Adipocyte (in vitro differentiated cells): ENCODE results near the gene HLA-B.

Source experiments
- DNase-seq: peaks from one replicate; pipeline ENCODE4 v3.0.0-alpha.2; 2015; ENCODE audit warnings: low read depth
- H3K27me3 ChIP-seq: replicated peaks from 2 replicates; pipeline ENCODE4 v1.7.0; 2013; ENCODE audit warnings: mild to moderate bottlenecking, low read length, moderate library complexity; ENCODE audit not compliant: control insufficient read depth, insufficient read depth
- H3K36me3 ChIP-seq: 2 replicates; pipeline ENCODE4 v1.7.0; 2013; ENCODE audit warnings: low read length, mild to moderate bottlenecking, moderate library complexity; ENCODE audit not compliant: control insufficient read depth, insufficient read depth, severe bottlenecking
- H3K4me1 ChIP-seq: 2 replicates; pipeline ENCODE4 v1.7.0; 2013; ENCODE audit warnings: mild to moderate bottlenecking, low read length, moderate library complexity; ENCODE audit not compliant: control insufficient read depth, insufficient read depth
- H3K4me3 ChIP-seq: 2 replicates; pipeline ENCODE4 v1.7.0; 2013; ENCODE audit warnings: mild to moderate bottlenecking, low read length, moderate library complexity
- H3K9ac ChIP-seq: 2 replicates; pipeline ENCODE4 v1.7.0; 2013; ENCODE audit warnings: mild to moderate bottlenecking, low read length, moderate library complexity
- H3K9me3 ChIP-seq: 2 replicates; pipeline ENCODE4 v1.7.0; 2013; ENCODE audit warnings: mild to moderate bottlenecking, low read length, moderate library complexity; ENCODE audit not compliant: control insufficient read depth

HLA-B gene

DNA sequence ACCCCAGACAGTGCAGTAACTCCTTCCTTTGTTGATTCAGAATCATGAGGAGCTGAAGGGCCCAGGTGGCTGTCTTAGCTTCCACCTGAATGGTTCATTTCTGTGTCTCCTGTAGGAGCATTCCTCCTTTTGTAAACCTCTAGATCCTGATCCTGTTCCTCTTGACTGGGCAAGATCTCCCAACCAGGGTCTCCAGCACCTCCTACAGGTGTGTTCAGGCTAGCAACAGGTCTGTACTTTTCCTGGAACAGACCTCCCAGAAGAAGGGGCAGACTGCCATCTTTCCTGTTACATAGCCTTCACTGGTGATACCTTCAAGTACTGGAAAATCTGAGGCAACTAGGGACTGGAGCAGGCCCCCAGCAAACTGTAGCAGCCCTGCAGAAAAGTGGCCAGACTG is 35.2 kb downstream of the HLA-B start:
- no peak overlapping the region for H3K4me3 ChIP-seq
- peaks cover 6% of the 10 kb centered on the region for H3K27me3 ChIP-seq
- peaks cover 13% of the 10 kb centered on the region for H3K9me3 ChIP-seq
- no peak for DNase-seq
- no peaks in the 10 kb centered on the region for H3K36me3 ChIP-seq
- no peaks in the 10 kb centered on the region for H3K4me1 ChIP-seq
- no peak overlapping the region for H3K9ac ChIP-seq

GRCh38 chr6:31321005-31321707 is 35.8 kb downstream of the HLA-B start:
- no peak for DNase-seq
- H3K4me3 ChIP-seq, result no peak overlapping the region
- no peak overlapping the region for H3K9ac ChIP-seq
- H3K9me3 ChIP-seq, result peaks cover 13% of the 10 kb centered on the region
- H3K4me1 ChIP-seq, result no peaks in the 10 kb centered on the region
- H3K27me3 ChIP-seq, result peaks cover 6% of the 10 kb centered on the region
- no peaks in the 10 kb centered on the region for H3K36me3 ChIP-seq

DNA sequence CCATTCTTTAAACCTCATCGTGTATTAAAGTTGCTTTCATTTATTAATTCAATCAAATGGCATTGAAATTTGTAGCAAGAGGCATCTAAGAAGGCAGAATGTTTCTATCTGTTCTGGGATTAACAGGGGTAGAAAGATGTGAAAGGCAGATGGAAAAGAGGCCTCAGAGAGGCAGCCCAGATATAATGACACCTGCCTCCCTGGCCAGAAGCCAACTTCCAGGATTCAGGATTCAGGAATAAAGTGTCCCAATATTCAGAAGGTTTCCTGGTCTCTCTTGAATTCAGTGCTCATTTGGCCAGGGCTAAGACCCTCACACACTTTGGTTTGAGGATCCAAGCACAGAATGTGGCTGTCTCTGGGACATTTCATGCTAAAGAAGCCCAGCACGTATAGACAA is 39.9 kb downstream of the HLA-B start:
- H3K4me3 ChIP-seq, result no peak overlapping the region
- peaks cover 15% of the 10 kb centered on the region for H3K27me3 ChIP-seq
- DNase-seq, result no peak
- H3K4me1 ChIP-seq, result no peaks in the 10 kb centered on the region
- no peak overlapping the region for H3K9ac ChIP-seq
- H3K36me3 ChIP-seq, result no peaks in the 10 kb centered on the region
- peaks cover under 1% of the 10 kb centered on the region for H3K9me3 ChIP-seq

DNA sequence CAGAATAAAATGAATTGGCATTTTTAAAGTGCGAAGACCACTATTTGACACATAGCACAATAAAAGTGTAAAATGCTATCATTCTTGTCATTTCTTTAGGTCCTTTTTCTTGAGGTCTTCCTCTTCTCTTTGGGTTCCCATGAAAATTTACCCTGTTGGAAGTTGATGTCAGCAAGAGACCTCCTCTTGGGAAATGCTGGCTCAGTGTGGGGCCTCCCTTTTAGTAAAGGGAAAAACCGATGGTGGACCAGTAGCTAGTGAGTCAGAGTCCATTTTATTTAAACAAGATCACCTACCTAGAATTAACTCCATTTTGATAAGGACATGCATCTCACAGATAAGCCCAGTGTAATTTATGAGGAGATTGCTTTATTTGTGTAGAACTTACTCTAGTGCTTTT is 47.3 kb downstream of the HLA-B start:
- no peak overlapping the region for H3K9ac ChIP-seq
- H3K9me3 ChIP-seq, result no peaks in the 10 kb centered on the region
- H3K27me3 ChIP-seq, result peaks cover 35% of the 10 kb centered on the region
- H3K4me3 ChIP-seq, result no peak overlapping the region
- no peaks in the 10 kb centered on the region for H3K36me3 ChIP-seq
- no peak for DNase-seq
- no peaks in the 10 kb centered on the region for H3K4me1 ChIP-seq

GRCh38 chr6:31308845-31309175 is 48.2 kb downstream of the HLA-B start:
- Histone ChIP-seq H3K9me3 (no peaks in the 10 kb centered on the region), H3K36me3 (no peaks in the 10 kb centered on the region), H3K9ac (no peak overlapping the region), H3K4me3 (no peak overlapping the region), H3K27me3 (peaks cover 35% of the 10 kb centered on the region), H3K4me1 (no peaks in the 10 kb centered on the region)
- no peak for DNase-seq

- H3K4me3 ChIP-seq, result no peak overlapping the region
- H3K27me3 ChIP-seq, result peaks cover 35% of the 10 kb centered on the region
- DNase-seq, result no peak
- no peaks in the 10 kb centered on the region for H3K36me3 ChIP-seq
- no peak overlapping the region for H3K9ac ChIP-seq
- H3K4me1 ChIP-seq, result no peaks in the 10 kb centered on the region
- no peaks in the 10 kb centered on the region for H3K9me3 ChIP-seq
Observed at GRCh38 chr6:31308050-31308844, 48.7 kb downstream of the HLA-B start.

- H3K27me3 ChIP-seq, result peaks cover 34% of the 10 kb centered on the region
Observed at GRCh38 chr6:31307669-31308049, 49.3 kb downstream of the HLA-B start.

GRCh38 chr6:31305703-31306219 is 51.2 kb downstream of the HLA-B start:
- Histone ChIP-seq H3K4me1 (no peaks in the 10 kb centered on the region), H3K4me3 (no peak overlapping the region), H3K9me3 (no peaks in the 10 kb centered on the region), H3K9ac (no peak overlapping the region), H3K27me3 (peaks cover 43% of the 10 kb centered on the region), H3K36me3 (no peaks in the 10 kb centered on the region)
- DNase-seq, result no peak

More at GRCh38 chr6:31307669-31308049, 49.3 kb downstream of the HLA-B start:
- Histone ChIP-seq H3K4me3 (no peak overlapping the region), H3K36me3 (no peaks in the 10 kb centered on the region), H3K9ac (no peak overlapping the region), H3K9me3 (no peaks in the 10 kb centered on the region), H3K4me1 (no peaks in the 10 kb centered on the region)
- no peak for DNase-seq

- Histone ChIP-seq H3K9me3 (no peaks in the 10 kb centered on the region), H3K36me3 (no peaks in the 10 kb centered on the region), H3K4me3 (no peak overlapping the region), H3K4me1 (no peaks in the 10 kb centered on the region), H3K9ac (no peak overlapping the region), H3K27me3 (peaks cover 44% of the 10 kb centered on the region)
- DNase-seq, result peak; percentile 0
Observed at GRCh38 chr6:31304683-31305082, 52.3 kb downstream of the HLA-B start.
